IPS-15b (cell line): ENCODE results near the gene MRPL21.
"Not testable (repeated sequence)": the region's sequence is repeated elsewhere in the genome, so short reads cannot be mapped to it uniquely, and the experiment has no call there.

Source experiments
- H3K27me3 ChIP-seq: one replicate; pipeline ENCODE4 v1.6.1; 2013; ENCODE audit warnings: low read length; ENCODE audit not compliant: control insufficient read depth, insufficient read depth
- H3K36me3 ChIP-seq: one replicate; pipeline ENCODE4 v1.6.1; 2013; ENCODE audit warnings: low read length; ENCODE audit not compliant: control insufficient read depth, insufficient read depth
- H3K4me1 ChIP-seq: one replicate; pipeline ENCODE4 v1.6.1; 2013; ENCODE audit warnings: mild to moderate bottlenecking, low read length; ENCODE audit not compliant: control insufficient read depth, insufficient read depth
- H3K4me3 ChIP-seq: one replicate; pipeline ENCODE4 v1.5.1; 2013; ENCODE audit warnings: low read depth, low read length
- H3K9ac ChIP-seq: one replicate; pipeline ENCODE4 v1.6.1; 2013; ENCODE audit warnings: low read depth, mild to moderate bottlenecking, low read length
- H3K9me3 ChIP-seq: one replicate; pipeline ENCODE4 v1.6.1; 2013; ENCODE audit warnings: mild to moderate bottlenecking, low read length; ENCODE audit not compliant: control insufficient read depth, insufficient read depth

MRPL21 gene

GRCh38 chr11:68900835-68901381 lies 2.7 kb downstream of the MRPL21 start:
- H3K27me3 ChIP-seq = no peaks in the 10 kb centered on the region
- H3K9me3 ChIP-seq = no peaks in the 10 kb centered on the region
- no peaks in the 10 kb centered on the region for H3K4me1 ChIP-seq
- peaks cover 36% of the 10 kb centered on the region for H3K36me3 ChIP-seq
- H3K4me3 ChIP-seq = no peak overlapping the region
- H3K9ac ChIP-seq = no peak overlapping the region

- Histone ChIP-seq H3K9ac (no peak overlapping the region), H3K4me3 (no peak overlapping the region), H3K9me3 (no peaks in the 10 kb centered on the region), H3K36me3 (peaks cover 49% of the 10 kb centered on the region), H3K4me1 (no peaks in the 10 kb centered on the region), H3K27me3 (no peaks in the 10 kb centered on the region)
These were observed 6.2 kb downstream of the MRPL21 start for GRCh38 chr11:68897441-68897840.

GRCh38 chr11:68896171-68896959 lies 7.3 kb downstream of the MRPL21 start:
- Histone ChIP-seq H3K36me3 (peaks cover 53% of the 10 kb centered on the region), H3K9me3 (no peaks in the 10 kb centered on the region)

GRCh38 chr11:68893282-68893681 lies 10.3 kb downstream of the MRPL21 start:
- H3K4me1 ChIP-seq = peaks cover 3% of the 10 kb centered on the region
- peaks cover 61% of the 10 kb centered on the region for H3K36me3 ChIP-seq

More at GRCh38 chr11:68896171-68896959, 7.3 kb downstream of the MRPL21 start:
- Histone ChIP-seq H3K4me1 (no peaks in the 10 kb centered on the region), H3K27me3 (no peaks in the 10 kb centered on the region), H3K9ac (no peak overlapping the region), H3K4me3 (no peak overlapping the region)

GRCh38 chr11:68892576-68892975 lies 11.1 kb downstream of the MRPL21 start:
- Histone ChIP-seq H3K4me3 (no peak overlapping the region), H3K4me1 (peaks cover 3% of the 10 kb centered on the region), H3K9me3 (no peaks in the 10 kb centered on the region), H3K27me3 (no peaks in the 10 kb centered on the region), H3K36me3 (peaks cover 54% of the 10 kb centered on the region), H3K9ac (no peak overlapping the region)

More at GRCh38 chr11:68893282-68893681, 10.3 kb downstream of the MRPL21 start:
- Histone ChIP-seq H3K4me3 (no peak overlapping the region), H3K9ac (no peak overlapping the region), H3K9me3 (no peaks in the 10 kb centered on the region), H3K27me3 (no peaks in the 10 kb centered on the region)

GRCh38 chr11:68891351-68891948 lies 12.2 kb downstream of the MRPL21 start:
- Histone ChIP-seq H3K9me3 (no peaks in the 10 kb centered on the region), H3K9ac (no peak overlapping the region), H3K27me3 (no peaks in the 10 kb centered on the region), H3K4me3 (no peak overlapping the region), H3K36me3 (peaks cover 44% of the 10 kb centered on the region), H3K4me1 (peaks cover 3% of the 10 kb centered on the region)

- no peak overlapping the region for H3K9ac ChIP-seq
- no peak overlapping the region for H3K4me3 ChIP-seq
- peaks cover 3% of the 10 kb centered on the region for H3K4me1 ChIP-seq
- no peaks in the 10 kb centered on the region for H3K9me3 ChIP-seq
- peaks cover 36% of the 10 kb centered on the region for H3K36me3 ChIP-seq
- H3K27me3 ChIP-seq = no peaks in the 10 kb centered on the region
These were observed 13.0 kb downstream of the MRPL21 start for GRCh38 chr11:68890490-68891231.

- H3K27me3 ChIP-seq = no peaks in the 10 kb centered on the region
- no peak overlapping the region for H3K4me3 ChIP-seq
- peaks cover 3% of the 10 kb centered on the region for H3K4me1 ChIP-seq
- no peak overlapping the region for H3K9ac ChIP-seq
- H3K36me3 ChIP-seq = peaks cover 34% of the 10 kb centered on the region
- H3K9me3 ChIP-seq = no peaks in the 10 kb centered on the region
These were observed 13.6 kb downstream of the MRPL21 start for GRCh38 chr11:68889948-68890446.

GRCh38 chr11:68884827-68885226 lies 18.8 kb downstream of the MRPL21 start:
- H3K27me3 ChIP-seq, H3K36me3 ChIP-seq, H3K9me3 ChIP-seq, H3K9ac ChIP-seq, H3K4me3 ChIP-seq, H3K4me1 ChIP-seq: not testable (repeated sequence)

- Histone ChIP-seq H3K9me3 (no peaks in the 10 kb centered on the region), H3K36me3 (no peaks in the 10 kb centered on the region), H3K4me1 (no peaks in the 10 kb centered on the region), H3K4me3 (no peak overlapping the region), H3K27me3 (no peaks in the 10 kb centered on the region), H3K9ac (no peak overlapping the region)
These were observed 21.2 kb downstream of the MRPL21 start for GRCh38 chr11:68882391-68882790.

GRCh38 chr11:68881320-68881719 lies 22.3 kb downstream of the MRPL21 start:
- no peaks in the 10 kb centered on the region for H3K9me3 ChIP-seq
- H3K27me3 ChIP-seq = no peaks in the 10 kb centered on the region
- H3K4me3 ChIP-seq = no peak overlapping the region
- no peaks in the 10 kb centered on the region for H3K4me1 ChIP-seq
- H3K9ac ChIP-seq = no peak overlapping the region
- H3K36me3 ChIP-seq = no peaks in the 10 kb centered on the region
